ENCODE measurements around the gene ACBD4.

Gene ACBD4

DNA sequence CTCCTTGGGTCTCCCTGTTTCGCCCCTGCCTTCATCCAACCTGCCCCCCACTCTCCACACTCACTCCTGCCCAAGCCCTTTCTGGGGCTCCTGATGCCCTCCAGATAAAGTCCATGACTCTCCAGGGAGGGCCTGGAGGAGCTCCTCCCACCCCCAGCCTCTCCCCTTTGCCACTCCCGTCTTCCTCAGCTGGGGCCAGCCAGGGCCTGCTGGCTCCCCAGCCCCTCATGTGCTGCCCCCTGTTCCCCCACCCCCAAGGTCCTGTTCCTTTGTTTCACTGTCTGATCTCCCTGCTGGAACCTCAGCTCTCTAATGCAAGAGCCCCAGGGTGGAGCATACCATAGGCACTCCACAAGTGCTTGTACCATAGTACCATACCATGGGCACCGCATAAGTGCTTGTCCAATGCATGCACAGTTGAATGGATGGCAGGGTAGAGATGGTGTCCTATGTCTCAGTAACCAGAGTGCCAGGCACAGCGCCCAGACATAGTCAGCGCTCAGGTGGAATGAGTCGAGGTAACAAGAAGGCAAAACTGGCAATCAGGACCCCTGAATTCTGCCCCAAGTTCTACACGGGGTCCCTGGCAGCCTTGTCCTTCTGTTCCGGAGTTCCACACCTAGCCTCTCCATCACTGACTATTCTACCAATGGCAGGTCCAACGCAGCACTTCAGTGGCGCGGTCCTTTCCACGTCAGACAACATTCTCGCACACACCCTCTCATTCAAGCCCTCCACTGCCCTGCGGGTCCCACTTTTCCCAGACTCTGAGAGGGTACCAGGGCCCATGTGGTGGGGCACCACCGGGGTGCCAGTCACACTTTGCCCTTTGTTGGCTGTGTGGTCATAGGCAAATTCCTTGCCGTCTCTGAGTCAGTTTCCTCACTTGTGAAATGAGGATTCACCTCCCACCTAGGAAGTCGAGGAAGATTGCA lies 4.5 kb upstream of the ACBD4 start (continued):
- TF ChIP-seq, protein P1, sequence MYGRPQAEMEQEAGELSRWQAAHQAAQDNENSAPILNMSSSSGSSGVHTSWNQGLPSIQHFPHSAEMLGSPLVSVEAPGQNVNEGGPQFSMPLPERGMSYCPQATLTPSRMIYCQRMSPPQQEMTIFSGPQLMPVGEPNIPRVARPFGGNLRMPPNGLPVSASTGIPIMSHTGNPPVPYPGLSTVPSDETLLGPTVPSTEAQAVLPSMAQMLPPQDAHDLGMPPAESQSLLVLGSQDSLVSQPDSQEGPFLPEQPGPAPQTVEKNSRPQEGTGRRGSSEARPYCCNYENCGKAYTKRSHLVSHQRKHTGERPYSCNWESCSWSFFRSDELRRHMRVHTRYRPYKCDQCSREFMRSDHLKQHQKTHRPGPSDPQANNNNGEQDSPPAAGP (tag by site-specific recombination; IDR thresholded peaks at IDR 0.05), result 0 out of 2 replicates have a peak, but pooled peaks have one; percentile 14
- peak; percentile 47 for TF ChIP-seq GLIS2 (tag by site-specific recombination; IDR thresholded peaks at IDR 0.05)
- TF ChIP-seq, protein P2, sequence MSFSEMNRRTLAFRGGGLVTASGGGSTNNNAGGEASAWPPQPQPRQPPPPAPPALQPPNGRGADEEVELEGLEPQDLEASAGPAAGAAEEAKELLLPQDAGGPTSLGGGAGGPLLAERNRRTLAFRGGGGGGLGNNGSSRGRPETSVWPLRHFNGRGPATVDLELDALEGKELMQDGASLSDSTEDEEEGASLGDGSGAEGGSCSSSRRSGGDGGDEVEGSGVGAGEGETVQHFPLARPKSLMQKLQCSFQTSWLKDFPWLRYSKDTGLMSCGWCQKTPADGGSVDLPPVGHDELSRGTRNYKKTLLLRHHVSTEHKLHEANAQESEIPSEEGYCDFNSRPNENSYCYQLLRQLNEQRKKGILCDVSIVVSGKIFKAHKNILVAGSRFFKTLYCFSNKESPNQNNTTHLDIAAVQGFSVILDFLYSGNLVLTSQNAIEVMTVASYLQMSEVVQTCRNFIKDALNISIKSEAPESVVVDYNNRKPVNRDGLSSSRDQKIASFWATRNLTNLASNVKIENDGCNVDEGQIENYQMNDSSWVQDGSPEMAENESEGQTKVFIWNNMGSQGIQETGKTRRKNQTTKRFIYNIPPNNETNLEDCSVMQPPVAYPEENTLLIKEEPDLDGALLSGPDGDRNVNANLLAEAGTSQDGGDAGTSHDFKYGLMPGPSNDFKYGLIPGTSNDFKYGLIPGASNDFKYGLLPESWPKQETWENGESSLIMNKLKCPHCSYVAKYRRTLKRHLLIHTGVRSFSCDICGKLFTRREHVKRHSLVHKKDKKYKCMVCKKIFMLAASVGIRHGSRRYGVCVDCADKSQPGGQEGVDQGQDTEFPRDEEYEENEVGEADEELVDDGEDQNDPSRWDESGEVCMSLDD (tag by site-specific recombination; IDR thresholded peaks at IDR 0.05), result peak; percentile 48; the same call in 1 of the 2 replicates
- no peak for TF ChIP-seq ZNF169 (tag by site-specific recombination; IDR thresholded peaks at IDR 0.05)
- 0 out of 2 replicates have a peak, but pooled peaks have one; percentile 21 for TF ChIP-seq ZNF366 (tag by site-specific recombination; conservative IDR thresholded peaks at IDR 0.05)
- TF ChIP-seq, protein P3, sequence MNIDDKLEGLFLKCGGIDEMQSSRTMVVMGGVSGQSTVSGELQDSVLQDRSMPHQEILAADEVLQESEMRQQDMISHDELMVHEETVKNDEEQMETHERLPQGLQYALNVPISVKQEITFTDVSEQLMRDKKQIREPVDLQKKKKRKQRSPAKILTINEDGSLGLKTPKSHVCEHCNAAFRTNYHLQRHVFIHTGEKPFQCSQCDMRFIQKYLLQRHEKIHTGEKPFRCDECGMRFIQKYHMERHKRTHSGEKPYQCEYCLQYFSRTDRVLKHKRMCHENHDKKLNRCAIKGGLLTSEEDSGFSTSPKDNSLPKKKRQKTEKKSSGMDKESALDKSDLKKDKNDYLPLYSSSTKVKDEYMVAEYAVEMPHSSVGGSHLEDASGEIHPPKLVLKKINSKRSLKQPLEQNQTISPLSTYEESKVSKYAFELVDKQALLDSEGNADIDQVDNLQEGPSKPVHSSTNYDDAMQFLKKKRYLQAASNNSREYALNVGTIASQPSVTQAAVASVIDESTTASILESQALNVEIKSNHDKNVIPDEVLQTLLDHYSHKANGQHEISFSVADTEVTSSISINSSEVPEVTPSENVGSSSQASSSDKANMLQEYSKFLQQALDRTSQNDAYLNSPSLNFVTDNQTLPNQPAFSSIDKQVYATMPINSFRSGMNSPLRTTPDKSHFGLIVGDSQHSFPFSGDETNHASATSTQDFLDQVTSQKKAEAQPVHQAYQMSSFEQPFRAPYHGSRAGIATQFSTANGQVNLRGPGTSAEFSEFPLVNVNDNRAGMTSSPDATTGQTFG (tag by site-specific recombination; IDR thresholded peaks at IDR 0.05; ENCODE audit: borderline replicate concordance), result no peak
- TF ChIP-seq, protein P4, sequence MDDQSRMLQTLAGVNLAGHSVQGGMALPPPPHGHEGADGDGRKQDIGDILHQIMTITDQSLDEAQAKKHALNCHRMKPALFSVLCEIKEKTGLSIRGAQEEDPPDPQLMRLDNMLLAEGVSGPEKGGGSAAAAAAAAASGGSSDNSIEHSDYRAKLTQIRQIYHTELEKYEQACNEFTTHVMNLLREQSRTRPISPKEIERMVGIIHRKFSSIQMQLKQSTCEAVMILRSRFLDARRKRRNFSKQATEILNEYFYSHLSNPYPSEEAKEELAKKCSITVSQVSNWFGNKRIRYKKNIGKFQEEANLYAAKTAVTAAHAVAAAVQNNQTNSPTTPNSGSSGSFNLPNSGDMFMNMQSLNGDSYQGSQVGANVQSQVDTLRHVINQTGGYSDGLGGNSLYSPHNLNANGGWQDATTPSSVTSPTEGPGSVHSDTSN (CRISPR knock-in tag; IDR thresholded peaks at IDR 0.05), result no peak
- no peak for TF ChIP-seq ZNF544 (tag by site-specific recombination; IDR thresholded peaks at IDR 0.05)
- no peak for TF ChIP-seq EGR2 (tag by site-specific recombination; IDR thresholded peaks at IDR 0.05; ENCODE audit: low read depth)
- no peak for TF ChIP-seq ZEB2 (tag by site-specific recombination; IDR thresholded peaks at IDR 0.05)
- TF ChIP-seq ZNF792 (tag by site-specific recombination; IDR thresholded peaks at IDR 0.05), result peak; percentile 79
- peak; percentile 47 for TF ChIP-seq KLF1 (tag by site-specific recombination; IDR thresholded peaks at IDR 0.05)
- TF ChIP-seq SCRT2 (tag by site-specific recombination; IDR thresholded peaks at IDR 0.05), result peak; percentile 6; the same call in 1 of the 2 replicates
- TF ChIP-seq ZNF433 (tag by site-specific recombination; IDR thresholded peaks at IDR 0.05; ENCODE audit: low read depth), result no peak
- TF ChIP-seq, protein P5, sequence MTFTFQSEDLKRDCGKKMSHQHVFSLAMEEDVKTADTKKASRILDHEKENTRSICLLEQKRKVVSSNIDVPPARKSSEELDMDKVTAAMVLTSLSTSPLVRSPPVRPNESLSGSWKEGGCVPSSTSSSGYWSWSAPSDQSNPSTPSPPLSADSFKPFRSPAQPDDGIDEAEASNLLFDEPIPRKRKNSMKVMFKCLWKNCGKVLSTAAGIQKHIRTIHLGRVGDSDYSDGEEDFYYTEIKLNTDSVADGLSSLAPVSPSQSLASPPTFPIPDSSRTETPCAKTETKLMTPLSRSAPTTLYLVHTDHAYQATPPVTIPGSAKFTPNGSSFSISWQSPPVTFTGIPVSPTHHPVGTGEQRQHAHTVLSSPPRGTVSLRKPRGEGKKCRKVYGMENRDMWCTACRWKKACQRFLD (tag by site-specific recombination; IDR thresholded peaks at IDR 0.05), result no peak
- no peak for TF ChIP-seq ZNF560 (tag by site-specific recombination; IDR thresholded peaks at IDR 0.05; ENCODE audit: borderline replicate concordance)
- no peak for TF ChIP-seq ZNF202 (tag by site-specific recombination; IDR thresholded peaks at IDR 0.05; ENCODE audit: borderline replicate concordance)
- TF ChIP-seq, protein P6, sequence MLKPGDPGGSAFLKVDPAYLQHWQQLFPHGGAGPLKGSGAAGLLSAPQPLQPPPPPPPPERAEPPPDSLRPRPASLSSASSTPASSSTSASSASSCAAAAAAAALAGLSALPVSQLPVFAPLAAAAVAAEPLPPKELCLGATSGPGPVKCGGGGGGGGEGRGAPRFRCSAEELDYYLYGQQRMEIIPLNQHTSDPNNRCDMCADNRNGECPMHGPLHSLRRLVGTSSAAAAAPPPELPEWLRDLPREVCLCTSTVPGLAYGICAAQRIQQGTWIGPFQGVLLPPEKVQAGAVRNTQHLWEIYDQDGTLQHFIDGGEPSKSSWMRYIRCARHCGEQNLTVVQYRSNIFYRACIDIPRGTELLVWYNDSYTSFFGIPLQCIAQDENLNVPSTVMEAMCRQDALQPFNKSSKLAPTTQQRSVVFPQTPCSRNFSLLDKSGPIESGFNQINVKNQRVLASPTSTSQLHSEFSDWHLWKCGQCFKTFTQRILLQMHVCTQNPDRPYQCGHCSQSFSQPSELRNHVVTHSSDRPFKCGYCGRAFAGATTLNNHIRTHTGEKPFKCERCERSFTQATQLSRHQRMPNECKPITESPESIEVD (tag by site-specific recombination; IDR thresholded peaks at IDR 0.05), result no peak
- TF ChIP-seq RBAK (tag by site-specific recombination; IDR thresholded peaks at IDR 0.05), result no peak
- TF ChIP-seq ZNF335 (tag by site-specific recombination; conservative IDR thresholded peaks at IDR 0.05), result no peak
- no peak for TF ChIP-seq HOXD13 (CRISPR knock-in tag; IDR thresholded peaks at IDR 0.05; ENCODE audit: borderline replicate concordance)
- TF ChIP-seq ZNF266 (tag by site-specific recombination; IDR thresholded peaks at IDR 0.05; ENCODE audit: low read depth), result no peak
- peak; percentile 24; the same call in 1 of the 2 replicates for TF ChIP-seq ZNF600 (tag by site-specific recombination; IDR thresholded peaks at IDR 0.05)
- TF ChIP-seq, protein P7, sequence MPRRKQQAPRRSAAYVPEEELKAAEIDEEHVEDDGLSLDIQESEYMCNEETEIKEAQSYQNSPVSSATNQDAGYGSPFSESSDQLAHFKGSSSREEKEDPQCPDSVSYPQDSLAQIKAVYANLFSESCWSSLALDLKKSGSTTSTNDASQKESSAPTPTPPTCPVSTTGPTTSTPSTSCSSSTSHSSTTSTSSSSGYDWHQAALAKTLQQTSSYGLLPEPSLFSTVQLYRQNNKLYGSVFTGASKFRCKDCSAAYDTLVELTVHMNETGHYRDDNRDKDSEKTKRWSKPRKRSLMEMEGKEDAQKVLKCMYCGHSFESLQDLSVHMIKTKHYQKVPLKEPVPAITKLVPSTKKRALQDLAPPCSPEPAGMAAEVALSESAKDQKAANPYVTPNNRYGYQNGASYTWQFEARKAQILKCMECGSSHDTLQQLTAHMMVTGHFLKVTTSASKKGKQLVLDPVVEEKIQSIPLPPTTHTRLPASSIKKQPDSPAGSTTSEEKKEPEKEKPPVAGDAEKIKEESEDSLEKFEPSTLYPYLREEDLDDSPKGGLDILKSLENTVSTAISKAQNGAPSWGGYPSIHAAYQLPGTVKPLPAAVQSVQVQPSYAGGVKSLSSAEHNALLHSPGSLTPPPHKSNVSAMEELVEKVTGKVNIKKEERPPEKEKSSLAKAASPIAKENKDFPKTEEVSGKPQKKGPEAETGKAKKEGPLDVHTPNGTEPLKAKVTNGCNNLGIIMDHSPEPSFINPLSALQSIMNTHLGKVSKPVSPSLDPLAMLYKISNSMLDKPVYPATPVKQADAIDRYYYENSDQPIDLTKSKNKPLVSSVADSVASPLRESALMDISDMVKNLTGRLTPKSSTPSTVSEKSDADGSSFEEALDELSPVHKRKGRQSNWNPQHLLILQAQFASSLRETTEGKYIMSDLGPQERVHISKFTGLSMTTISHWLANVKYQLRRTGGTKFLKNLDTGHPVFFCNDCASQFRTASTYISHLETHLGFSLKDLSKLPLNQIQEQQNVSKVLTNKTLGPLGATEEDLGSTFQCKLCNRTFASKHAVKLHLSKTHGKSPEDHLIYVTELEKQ (tag by site-specific recombination; IDR thresholded peaks at IDR 0.05; ENCODE audit: borderline replicate concordance), result 0 out of 2 replicates have a peak, but pooled peaks have one; percentile 49

All from HEK293 (cell line).